ENCODE measurements around the gene FCRL5.

FCRL5 gene

DNA sequence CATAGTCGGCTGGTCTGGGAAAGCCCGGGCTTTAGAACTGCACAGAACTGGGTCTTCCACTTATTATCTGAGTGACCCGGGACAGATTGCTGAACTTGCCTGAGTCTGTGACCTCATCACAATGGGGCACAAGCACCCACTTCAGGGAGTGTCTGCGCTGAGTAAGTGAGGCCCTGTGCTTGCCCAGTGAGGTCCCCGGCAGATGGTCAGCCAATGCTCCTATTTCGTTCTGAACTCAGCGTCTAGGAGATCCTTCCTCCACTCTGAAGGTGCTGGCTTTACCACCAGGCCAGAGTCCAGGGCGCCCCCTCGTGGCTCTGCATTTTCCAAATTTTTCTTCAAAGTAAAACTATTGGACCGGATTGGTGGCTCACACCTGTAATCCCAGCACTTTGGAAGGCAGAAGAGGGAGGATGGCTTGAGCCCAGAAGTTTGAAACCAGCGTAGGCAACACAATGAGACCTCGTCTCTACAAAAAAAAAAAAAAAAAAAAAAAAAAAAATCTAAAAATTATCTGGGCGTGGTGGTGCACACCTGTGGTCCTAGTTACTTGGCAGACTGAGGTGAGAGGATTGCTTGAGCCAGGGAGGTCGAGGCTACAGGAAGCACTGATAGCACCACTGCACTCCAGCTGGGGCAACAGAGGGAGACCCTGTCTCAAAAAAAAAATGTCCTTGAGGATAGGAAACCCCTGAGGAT, 61.7 kb downstream of the FCRL5 start:
- CTCF ChIA-PET: interaction anchor here (0.6 to 1.9 kb wide), 7 partner anchors 15 to 344 kb away, joined by 4 to 16 read pairs (median 4); no protein-coding TSS in a partner anchor
- peak; percentile 49 for TF ChIP-seq ZNF654 (tag by site-specific recombination; IDR thresholded peaks at IDR 0.05; ENCODE audit: low read depth)
- TF ChIP-seq SCRT1 (tag by site-specific recombination; IDR thresholded peaks at IDR 0.05; ENCODE audit: borderline replicate concordance): peak; percentile 53; the same call in 1 of the 2 replicates
- TF ChIP-seq, protein P1, sequence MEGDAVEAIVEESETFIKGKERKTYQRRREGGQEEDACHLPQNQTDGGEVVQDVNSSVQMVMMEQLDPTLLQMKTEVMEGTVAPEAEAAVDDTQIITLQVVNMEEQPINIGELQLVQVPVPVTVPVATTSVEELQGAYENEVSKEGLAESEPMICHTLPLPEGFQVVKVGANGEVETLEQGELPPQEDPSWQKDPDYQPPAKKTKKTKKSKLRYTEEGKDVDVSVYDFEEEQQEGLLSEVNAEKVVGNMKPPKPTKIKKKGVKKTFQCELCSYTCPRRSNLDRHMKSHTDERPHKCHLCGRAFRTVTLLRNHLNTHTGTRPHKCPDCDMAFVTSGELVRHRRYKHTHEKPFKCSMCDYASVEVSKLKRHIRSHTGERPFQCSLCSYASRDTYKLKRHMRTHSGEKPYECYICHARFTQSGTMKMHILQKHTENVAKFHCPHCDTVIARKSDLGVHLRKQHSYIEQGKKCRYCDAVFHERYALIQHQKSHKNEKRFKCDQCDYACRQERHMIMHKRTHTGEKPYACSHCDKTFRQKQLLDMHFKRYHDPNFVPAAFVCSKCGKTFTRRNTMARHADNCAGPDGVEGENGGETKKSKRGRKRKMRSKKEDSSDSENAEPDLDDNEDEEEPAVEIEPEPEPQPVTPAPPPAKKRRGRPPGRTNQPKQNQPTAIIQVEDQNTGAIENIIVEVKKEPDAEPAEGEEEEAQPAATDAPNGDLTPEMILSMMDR (tag by site-specific recombination; IDR thresholded peaks at IDR 0.05): peak; percentile 42
- TF ChIP-seq, protein P2, sequence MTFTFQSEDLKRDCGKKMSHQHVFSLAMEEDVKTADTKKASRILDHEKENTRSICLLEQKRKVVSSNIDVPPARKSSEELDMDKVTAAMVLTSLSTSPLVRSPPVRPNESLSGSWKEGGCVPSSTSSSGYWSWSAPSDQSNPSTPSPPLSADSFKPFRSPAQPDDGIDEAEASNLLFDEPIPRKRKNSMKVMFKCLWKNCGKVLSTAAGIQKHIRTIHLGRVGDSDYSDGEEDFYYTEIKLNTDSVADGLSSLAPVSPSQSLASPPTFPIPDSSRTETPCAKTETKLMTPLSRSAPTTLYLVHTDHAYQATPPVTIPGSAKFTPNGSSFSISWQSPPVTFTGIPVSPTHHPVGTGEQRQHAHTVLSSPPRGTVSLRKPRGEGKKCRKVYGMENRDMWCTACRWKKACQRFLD (tag by site-specific recombination; IDR thresholded peaks at IDR 0.05): no peak

DNA sequence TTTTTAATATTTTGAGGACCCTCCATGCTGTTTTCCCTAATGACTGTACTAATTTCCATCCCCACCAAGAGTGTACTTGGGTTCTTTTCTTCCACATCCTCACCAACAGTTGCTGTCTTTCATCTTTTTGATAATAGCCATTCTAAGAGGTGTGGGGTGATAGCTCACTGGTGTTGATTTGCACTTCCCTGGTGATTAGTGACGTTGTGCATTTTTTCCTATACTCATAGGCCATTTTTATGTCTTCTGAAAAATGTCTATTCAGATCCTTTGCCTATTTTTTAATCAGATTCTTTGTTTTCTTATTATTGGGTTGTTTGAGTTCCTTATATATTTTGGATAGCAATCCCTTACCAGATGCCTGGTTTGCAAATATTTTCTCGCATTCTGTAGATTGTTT, 64.2 kb downstream of the FCRL5 start:
- ChIA-PET CTCF (interaction anchor here (0.6 to 2.7 kb wide), 8 partner anchors 109 to 677 kb away, joined by 3 to 16 read pairs (median 8); no protein-coding TSS in a partner anchor), POLR2A (no interaction called here)
- H3K4me1 ChIP-seq (ENCODE audit: control insufficient read depth, insufficient read depth, low read length): no peaks in the 10 kb centered on the region
- H3K4me3 ChIP-seq (ENCODE audit: low read depth, low read length): no peak overlapping the region
- H3K27ac ChIP-seq (ENCODE audit: extremely low read depth, low read depth, low read length): no peak overlapping the region
- no peaks in the 10 kb centered on the region for H3K36me3 ChIP-seq (ENCODE audit: control insufficient read depth in 2 of 2, insufficient read depth in 1 of 2, low read length in 2 of 2)
- TF ChIP-seq ZNF623 (tag by site-specific recombination; IDR thresholded peaks at IDR 0.05) (no peak), ZBTB21 (tag by site-specific recombination; IDR thresholded peaks at IDR 0.05) (no peak), ZNF571 (tag by site-specific recombination; IDR thresholded peaks at IDR 0.05) (no peak), ZNF654 (tag by site-specific recombination; IDR thresholded peaks at IDR 0.05; ENCODE audit: low read depth) (no peak), ZNF521 (tag by site-specific recombination; IDR thresholded peaks at IDR 0.05) (no peak), ZFP41 (tag by site-specific recombination; IDR thresholded peaks at IDR 0.05; ENCODE audit: borderline replicate concordance) (no peak)
- TF ChIP-seq, protein P3, sequence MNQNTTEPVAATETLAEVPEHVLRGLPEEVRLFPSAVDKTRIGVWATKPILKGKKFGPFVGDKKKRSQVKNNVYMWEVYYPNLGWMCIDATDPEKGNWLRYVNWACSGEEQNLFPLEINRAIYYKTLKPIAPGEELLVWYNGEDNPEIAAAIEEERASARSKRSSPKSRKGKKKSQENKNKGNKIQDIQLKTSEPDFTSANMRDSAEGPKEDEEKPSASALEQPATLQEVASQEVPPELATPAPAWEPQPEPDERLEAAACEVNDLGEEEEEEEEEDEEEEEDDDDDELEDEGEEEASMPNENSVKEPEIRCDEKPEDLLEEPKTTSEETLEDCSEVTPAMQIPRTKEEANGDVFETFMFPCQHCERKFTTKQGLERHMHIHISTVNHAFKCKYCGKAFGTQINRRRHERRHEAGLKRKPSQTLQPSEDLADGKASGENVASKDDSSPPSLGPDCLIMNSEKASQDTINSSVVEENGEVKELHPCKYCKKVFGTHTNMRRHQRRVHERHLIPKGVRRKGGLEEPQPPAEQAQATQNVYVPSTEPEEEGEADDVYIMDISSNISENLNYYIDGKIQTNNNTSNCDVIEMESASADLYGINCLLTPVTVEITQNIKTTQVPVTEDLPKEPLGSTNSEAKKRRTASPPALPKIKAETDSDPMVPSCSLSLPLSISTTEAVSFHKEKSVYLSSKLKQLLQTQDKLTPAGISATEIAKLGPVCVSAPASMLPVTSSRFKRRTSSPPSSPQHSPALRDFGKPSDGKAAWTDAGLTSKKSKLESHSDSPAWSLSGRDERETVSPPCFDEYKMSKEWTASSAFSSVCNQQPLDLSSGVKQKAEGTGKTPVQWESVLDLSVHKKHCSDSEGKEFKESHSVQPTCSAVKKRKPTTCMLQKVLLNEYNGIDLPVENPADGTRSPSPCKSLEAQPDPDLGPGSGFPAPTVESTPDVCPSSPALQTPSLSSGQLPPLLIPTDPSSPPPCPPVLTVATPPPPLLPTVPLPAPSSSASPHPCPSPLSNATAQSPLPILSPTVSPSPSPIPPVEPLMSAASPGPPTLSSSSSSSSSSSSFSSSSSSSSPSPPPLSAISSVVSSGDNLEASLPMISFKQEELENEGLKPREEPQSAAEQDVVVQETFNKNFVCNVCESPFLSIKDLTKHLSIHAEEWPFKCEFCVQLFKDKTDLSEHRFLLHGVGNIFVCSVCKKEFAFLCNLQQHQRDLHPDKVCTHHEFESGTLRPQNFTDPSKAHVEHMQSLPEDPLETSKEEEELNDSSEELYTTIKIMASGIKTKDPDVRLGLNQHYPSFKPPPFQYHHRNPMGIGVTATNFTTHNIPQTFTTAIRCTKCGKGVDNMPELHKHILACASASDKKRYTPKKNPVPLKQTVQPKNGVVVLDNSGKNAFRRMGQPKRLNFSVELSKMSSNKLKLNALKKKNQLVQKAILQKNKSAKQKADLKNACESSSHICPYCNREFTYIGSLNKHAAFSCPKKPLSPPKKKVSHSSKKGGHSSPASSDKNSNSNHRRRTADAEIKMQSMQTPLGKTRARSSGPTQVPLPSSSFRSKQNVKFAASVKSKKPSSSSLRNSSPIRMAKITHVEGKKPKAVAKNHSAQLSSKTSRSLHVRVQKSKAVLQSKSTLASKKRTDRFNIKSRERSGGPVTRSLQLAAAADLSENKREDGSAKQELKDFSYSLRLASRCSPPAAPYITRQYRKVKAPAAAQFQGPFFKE (tag by site-specific recombination; IDR thresholded peaks at IDR 0.05; ENCODE audit: borderline replicate concordance): no peak
- no peaks in the 10 kb centered on the region for H3K9me3 ChIP-seq (ENCODE audit: control insufficient read depth, insufficient read depth, low read depth, low read length)

More for the DNA sequence above, 61.7 kb downstream of the FCRL5 start:
- no peaks in the 10 kb centered on the region for H3K36me3 ChIP-seq (ENCODE audit: control insufficient read depth in 2 of 2, insufficient read depth in 1 of 2, low read length in 2 of 2)
- no peaks in the 10 kb centered on the region for H3K4me1 ChIP-seq (ENCODE audit: control insufficient read depth, insufficient read depth, low read length)
- H3K27ac ChIP-seq (ENCODE audit: extremely low read depth, low read depth, low read length): no peak overlapping the region
- POLR2A ChIA-PET: no interaction called here
- H3K9me3 ChIP-seq (ENCODE audit: control insufficient read depth, insufficient read depth, low read depth, low read length): no peaks in the 10 kb centered on the region
- H3K4me3 ChIP-seq (ENCODE audit: low read depth, low read length): no peak overlapping the region

DNA sequence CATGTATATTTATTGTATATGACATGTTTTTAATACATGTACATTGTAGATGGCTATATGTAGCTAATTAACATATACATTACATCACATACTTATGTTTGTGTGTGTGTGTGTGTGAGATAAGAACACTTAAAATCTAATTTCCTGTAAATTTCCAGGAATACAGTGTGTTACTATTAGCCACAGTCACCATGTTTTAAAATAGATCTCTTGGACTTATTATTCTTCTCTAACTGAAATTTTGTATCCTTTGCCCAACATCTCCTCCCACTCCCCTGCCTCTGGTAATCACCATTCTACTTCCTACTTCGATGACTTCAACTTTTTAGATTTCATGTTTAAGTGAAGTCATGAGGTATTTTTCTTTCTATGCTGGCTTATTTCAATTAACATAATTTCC, 64.8 kb downstream of the FCRL5 start:
- Histone ChIP-seq H3K4me3 (ENCODE audit: low read depth, low read length) (no peak overlapping the region), H3K36me3 (ENCODE audit: control insufficient read depth in 2 of 2, insufficient read depth in 1 of 2, low read length in 2 of 2) (no peaks in the 10 kb centered on the region), H3K9me3 (ENCODE audit: control insufficient read depth, insufficient read depth, low read depth, low read length) (no peaks in the 10 kb centered on the region), H3K4me1 (ENCODE audit: control insufficient read depth, insufficient read depth, low read length) (no peaks in the 10 kb centered on the region), H3K27ac (ENCODE audit: extremely low read depth, low read depth, low read length) (no peak overlapping the region)
- no peak for TF ChIP-seq ZEB2 (tag by site-specific recombination; IDR thresholded peaks at IDR 0.05)
- TF ChIP-seq, protein P4, sequence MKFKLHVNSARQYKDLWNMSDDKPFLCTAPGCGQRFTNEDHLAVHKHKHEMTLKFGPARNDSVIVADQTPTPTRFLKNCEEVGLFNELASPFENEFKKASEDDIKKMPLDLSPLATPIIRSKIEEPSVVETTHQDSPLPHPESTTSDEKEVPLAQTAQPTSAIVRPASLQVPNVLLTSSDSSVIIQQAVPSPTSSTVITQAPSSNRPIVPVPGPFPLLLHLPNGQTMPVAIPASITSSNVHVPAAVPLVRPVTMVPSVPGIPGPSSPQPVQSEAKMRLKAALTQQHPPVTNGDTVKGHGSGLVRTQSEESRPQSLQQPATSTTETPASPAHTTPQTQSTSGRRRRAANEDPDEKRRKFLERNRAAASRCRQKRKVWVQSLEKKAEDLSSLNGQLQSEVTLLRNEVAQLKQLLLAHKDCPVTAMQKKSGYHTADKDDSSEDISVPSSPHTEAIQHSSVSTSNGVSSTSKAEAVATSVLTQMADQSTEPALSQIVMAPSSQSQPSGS (tag by site-specific recombination; IDR thresholded peaks at IDR 0.05; ENCODE audit: low read depth): 0 out of 2 replicates have a peak, but pooled peaks have one; percentile 2
- POLR2A ChIA-PET: no interaction called here
- CTCF ChIA-PET: interaction anchor here (0.7 to 2.7 kb wide), 5 partner anchors 9 to 291 kb away, joined by 3 to 11 read pairs (median 4); no protein-coding TSS in a partner anchor
